H9 (cell line): ENCODE results near the gene LSM7. TPM values are rescaled to one million over a fixed set of nuclear protein-coding genes. Genes with fewer than 3 reads are reported as not detected.

Experiments used
- DNase-seq: peaks from one replicate; pipeline ENCODE4 v3.0.0-alpha.2; 2017
- H2AFZ ChIP-seq: one replicate; pipeline ENCODE4 v1.6.1; 2013; ENCODE audit warnings: mild to moderate bottlenecking, low read length, control low read depth, moderate library complexity
- H2AK5ac ChIP-seq: 2 replicates; pipeline ENCODE4 v1.6.1; 2013; ENCODE audit warnings: low read length, control low read depth, mixed read lengths; ENCODE audit not compliant: insufficient read length
- H2BK120ac ChIP-seq: one replicate; pipeline ENCODE4 v1.6.1; 2013; ENCODE audit warnings: low read depth, mild to moderate bottlenecking, low read length, control low read depth, inconsistent platforms; ENCODE audit not compliant: poor library complexity, severe bottlenecking
- H2BK12ac ChIP-seq: 2 replicates; pipeline ENCODE4 v1.6.1; 2013; ENCODE audit warnings: low read length, control low read depth, mixed read lengths, low read depth; ENCODE audit not compliant: insufficient read length
- H2BK15ac ChIP-seq: 2 replicates; pipeline ENCODE4 v1.6.1; 2013; ENCODE audit warnings: low read depth, low read length, control low read depth
- H2BK20ac ChIP-seq: one replicate; pipeline ENCODE4 v1.6.1; 2013; ENCODE audit warnings: low read depth, mild to moderate bottlenecking, low read length, control low read depth, inconsistent platforms; ENCODE audit not compliant: poor library complexity, severe bottlenecking
- H2BK5ac ChIP-seq: 2 replicates; pipeline ENCODE4 v1.6.1; 2013; ENCODE audit warnings: low read length, control low read depth, mixed read lengths; ENCODE audit not compliant: insufficient read length
- H3K14ac ChIP-seq: 2 replicates; pipeline ENCODE4 v1.6.1; 2013; ENCODE audit warnings: low read length, control low read depth; ENCODE audit not compliant: insufficient read depth
- H3K18ac ChIP-seq: 2 replicates; pipeline ENCODE4 v1.6.1; 2013; ENCODE audit warnings: low read depth, mild to moderate bottlenecking, mixed read lengths, low read length, control low read depth; ENCODE audit not compliant: insufficient read length
- H3K23ac ChIP-seq: 2 replicates; pipeline ENCODE4 v1.6.1; 2013; ENCODE audit warnings: low read length, control low read depth, mixed read lengths, low read depth; ENCODE audit not compliant: insufficient read length
- H3K23me2 ChIP-seq: 2 replicates; pipeline ENCODE4 v1.6.1; 2013; ENCODE audit warnings: low read depth, mild to moderate bottlenecking, mixed read lengths, low read length, control low read depth; ENCODE audit not compliant: insufficient read length, poor library complexity, severe bottlenecking
- H3K27ac ChIP-seq: 2 replicates; pipeline ENCODE4 v1.5.1; 2013; ENCODE audit warnings: low read length, control low read depth, mixed read lengths, low read depth; ENCODE audit not compliant: insufficient read length
- H3K27me3 ChIP-seq: 2 replicates; pipeline ENCODE4 v1.6.1; 2013; ENCODE audit warnings: low read length, control low read depth, inconsistent platforms; ENCODE audit not compliant: insufficient read depth
- H3K4ac ChIP-seq: 2 replicates; pipeline ENCODE4 v1.6.1; 2013; ENCODE audit warnings: low read depth, mild to moderate bottlenecking, control low read depth, inconsistent platforms, low read length, moderate library complexity
- H3K4me1 ChIP-seq: 2 replicates; pipeline ENCODE4 v1.6.1; 2013; ENCODE audit warnings: low read length, control low read depth, inconsistent platforms; ENCODE audit not compliant: insufficient read depth
- H3K4me2 ChIP-seq: 2 replicates; pipeline ENCODE4 v1.6.1; 2013; ENCODE audit warnings: low read length, control low read depth, mixed read lengths; ENCODE audit not compliant: insufficient read length, insufficient read depth
- H3K56ac ChIP-seq: 2 replicates; pipeline ENCODE4 v1.6.1; 2013; ENCODE audit warnings: low read depth, mild to moderate bottlenecking, mixed read lengths, low read length, control low read depth; ENCODE audit not compliant: insufficient read length
- H3K79me1 ChIP-seq: 2 replicates; pipeline ENCODE4 v1.6.1; 2013; ENCODE audit warnings: low read depth, mild to moderate bottlenecking, moderate library complexity, low read length, control low read depth, inconsistent platforms; ENCODE audit not compliant: insufficient read depth, poor library complexity, severe bottlenecking
- H3K79me2 ChIP-seq: 2 replicates; pipeline ENCODE4 v1.6.1; 2013; ENCODE audit warnings: low read length, control low read depth, inconsistent platforms; ENCODE audit not compliant: insufficient read depth
- H3K9ac ChIP-seq: 2 replicates; pipeline ENCODE4 v1.6.1; 2013; ENCODE audit warnings: low read length, control low read depth, mixed read lengths; ENCODE audit not compliant: insufficient read length; ENCODE audit errors: extremely low read depth
- H3K9me3 ChIP-seq: one replicate; pipeline ENCODE4 v1.6.1; 2013; ENCODE audit warnings: low read depth, low read length, inconsistent platforms; ENCODE audit not compliant: control insufficient read depth
- H3T11ph ChIP-seq: one replicate; pipeline ENCODE4 v1.6.1; 2013; ENCODE audit warnings: mild to moderate bottlenecking, low read length, control low read depth, inconsistent platforms
- H4K20me1 ChIP-seq: one replicate; pipeline ENCODE4 v1.6.1; 2013; ENCODE audit not compliant: control insufficient read depth, insufficient read length, insufficient read depth
- H4K5ac ChIP-seq: 2 replicates; pipeline ENCODE4 v1.6.1; 2013; ENCODE audit warnings: low read depth, mild to moderate bottlenecking, mixed read lengths, low read length, control low read depth; ENCODE audit not compliant: insufficient read length
- H4K8ac ChIP-seq: replicated peaks from 2 replicates; pipeline ENCODE4 v1.6.1; 2013; ENCODE audit warnings: low read length, control low read depth, mixed read lengths, low read depth; ENCODE audit not compliant: insufficient read length
- H4K91ac ChIP-seq: 2 replicates; pipeline ENCODE4 v1.6.1; 2013; ENCODE audit warnings: low read depth, mild to moderate bottlenecking, moderate library complexity, mixed read lengths, low read length, control low read depth; ENCODE audit not compliant: insufficient read length
- H3K27ac Mint-ChIP-seq, 3 experiments: 2 replicates in 2 of 3; 3 replicates in 1 of 3; pipeline ENCODE4 v1.8.0; 2020 to 2021; ENCODE audit warnings: mixed read lengths in 3 of 3, mild to moderate bottlenecking in 1 of 3, moderate library complexity in 1 of 3
- H3K27me3 Mint-ChIP-seq: 2 replicates; pipeline ENCODE4 v1.8.0; 2021; ENCODE audit warnings: low read depth, mild to moderate bottlenecking, moderate library complexity, mixed read lengths
- H3K36me3 Mint-ChIP-seq, 3 experiments: 2 replicates in 2 of 3; 3 replicates in 1 of 3; pipeline ENCODE4 v1.8.0; 2020 to 2021; ENCODE audit warnings: low read depth in 3 of 3, mixed read lengths in 3 of 3; ENCODE audit not compliant: insufficient read depth in 1 of 3
- H3K4me1 Mint-ChIP-seq, 2 experiments: 2 replicates each; pipeline ENCODE4 v1.8.0; 2020; ENCODE audit warnings: mixed read lengths in 2 of 2
- H3K4me3 Mint-ChIP-seq, 2 experiments: 2 replicates in 1 of 2; 3 replicates in 1 of 2; pipeline ENCODE4 v1.8.0; 2020 to 2021; ENCODE audit warnings: mild to moderate bottlenecking in 2 of 2, mixed read lengths in 2 of 2, moderate library complexity in 1 of 2
- H3K9me3 Mint-ChIP-seq, 2 experiments: 2 replicates in 1 of 2; 3 replicates in 1 of 2; pipeline ENCODE4 v1.8.0; 2020; ENCODE audit warnings: mild to moderate bottlenecking in 2 of 2, mixed read lengths in 2 of 2, moderate library complexity in 1 of 2
- WGBS: extraction: QIAGEN DNeasy Blood & Tissue Kit; methylation state at CpG from one replicate; pipeline ENCODE4 v1.1.7; 2013; ENCODE audit warnings: missing lambda C conversion rate, low lambda C conversion rate, mixed read lengths; ENCODE audit not compliant: insufficient read length; ENCODE audit errors: extremely low coverage; 5-methylcytosine and 5-hydroxymethylcytosine counted together
- total RNA-seq: library from RNA; stranded (reverse); gene quantifications from 2 replicates; pipeline ENCODE4 v1.2.1, GENCODE V29; 2021
- TF ChIP-seq, protein P1 (sequence below): fragments of 200-600 bp; sonication (generic); conservative IDR thresholded peaks from 3 replicates; pipeline ENCODE4 v1.8.0; 2021; ENCODE audit warnings: antibody characterized with exemption, mild to moderate bottlenecking

Gene LSM7
- total RNA-seq, 1 experiment from 2014 or later, result 187 TPM

- Histone ChIP-seq H3K18ac (no peak overlapping the region), H3K23me2 (no peaks in the 10 kb centered on the region), H3K4me1 (no peaks in the 10 kb centered on the region), H2BK120ac (no peak overlapping the region), H2BK12ac (no peak overlapping the region), H3K79me2 (no peaks in the 10 kb centered on the region), H4K91ac (no peak overlapping the region), H3K27ac (no peak overlapping the region), H3K23ac (no peak overlapping the region), H4K8ac (no peak overlapping the region), H3K9ac (no peak overlapping the region), H4K20me1 (no peaks in the 10 kb centered on the region), H3K9me3 (no peaks in the 10 kb centered on the region), H4K5ac (no peak overlapping the region), H3K14ac (no peak overlapping the region), H3K4me2 (no peak overlapping the region), H3K4ac (no peak overlapping the region), H3K79me1 (no peaks in the 10 kb centered on the region), H2BK20ac (no peak overlapping the region), H3K56ac (no peak overlapping the region), H2BK5ac (no peak overlapping the region), H2AFZ (no peak overlapping the region), H3T11ph (no peak overlapping the region), H2BK15ac (no peak overlapping the region), H2AK5ac (no peak overlapping the region), H3K27me3 (no peaks in the 10 kb centered on the region; the same call in 1 of the 2 replicates)
- TF ChIP-seq, protein P1, sequence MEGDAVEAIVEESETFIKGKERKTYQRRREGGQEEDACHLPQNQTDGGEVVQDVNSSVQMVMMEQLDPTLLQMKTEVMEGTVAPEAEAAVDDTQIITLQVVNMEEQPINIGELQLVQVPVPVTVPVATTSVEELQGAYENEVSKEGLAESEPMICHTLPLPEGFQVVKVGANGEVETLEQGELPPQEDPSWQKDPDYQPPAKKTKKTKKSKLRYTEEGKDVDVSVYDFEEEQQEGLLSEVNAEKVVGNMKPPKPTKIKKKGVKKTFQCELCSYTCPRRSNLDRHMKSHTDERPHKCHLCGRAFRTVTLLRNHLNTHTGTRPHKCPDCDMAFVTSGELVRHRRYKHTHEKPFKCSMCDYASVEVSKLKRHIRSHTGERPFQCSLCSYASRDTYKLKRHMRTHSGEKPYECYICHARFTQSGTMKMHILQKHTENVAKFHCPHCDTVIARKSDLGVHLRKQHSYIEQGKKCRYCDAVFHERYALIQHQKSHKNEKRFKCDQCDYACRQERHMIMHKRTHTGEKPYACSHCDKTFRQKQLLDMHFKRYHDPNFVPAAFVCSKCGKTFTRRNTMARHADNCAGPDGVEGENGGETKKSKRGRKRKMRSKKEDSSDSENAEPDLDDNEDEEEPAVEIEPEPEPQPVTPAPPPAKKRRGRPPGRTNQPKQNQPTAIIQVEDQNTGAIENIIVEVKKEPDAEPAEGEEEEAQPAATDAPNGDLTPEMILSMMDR, result no peak
- peaks cover 34% of the 10 kb centered on the region for H3K27me3 Mint-ChIP-seq
- no peak overlapping the region for H3K4me3 Mint-ChIP-seq
- H3K9me3 Mint-ChIP-seq, result no peaks in the 10 kb centered on the region
- WGBS, result no CpG with 5 or more reads among the region's 15 CpGs
- DNase-seq, result no peak
- no peak overlapping the region for H3K27ac Mint-ChIP-seq
- no peaks in the 10 kb centered on the region for H3K36me3 Mint-ChIP-seq
- peaks cover 5% of the 10 kb centered on the region in 2 experiments for H3K4me1 Mint-ChIP-seq
These were observed 34.5 kb upstream of the LSM7 start for GRCh38 chr19:2362970-2363300.
